H9 (cell line): ENCODE measurements around the gene PCDHB9. TPM values are rescaled to one million over a fixed set of nuclear protein-coding genes. Genes with fewer than 3 reads are reported as not detected.
"Not testable (repeated sequence)": the region's sequence is repeated elsewhere in the genome, so short reads cannot be mapped to it uniquely, and the experiment has no call there.

Experiments used
- DNase-seq: peaks from one replicate; pipeline ENCODE4 v3.0.0-alpha.2; 2017
- H2AFZ ChIP-seq: one replicate; pipeline ENCODE4 v1.6.1; 2013; ENCODE audit warnings: mild to moderate bottlenecking, low read length, control low read depth, moderate library complexity
- H2AK5ac ChIP-seq: 2 replicates; pipeline ENCODE4 v1.6.1; 2013; ENCODE audit warnings: low read length, control low read depth, mixed read lengths; ENCODE audit not compliant: insufficient read length
- H2BK120ac ChIP-seq: one replicate; pipeline ENCODE4 v1.6.1; 2013; ENCODE audit warnings: low read depth, mild to moderate bottlenecking, low read length, control low read depth, inconsistent platforms; ENCODE audit not compliant: poor library complexity, severe bottlenecking
- H2BK12ac ChIP-seq: 2 replicates; pipeline ENCODE4 v1.6.1; 2013; ENCODE audit warnings: low read length, control low read depth, mixed read lengths, low read depth; ENCODE audit not compliant: insufficient read length
- H2BK15ac ChIP-seq: 2 replicates; pipeline ENCODE4 v1.6.1; 2013; ENCODE audit warnings: low read depth, low read length, control low read depth
- H2BK20ac ChIP-seq: one replicate; pipeline ENCODE4 v1.6.1; 2013; ENCODE audit warnings: low read depth, mild to moderate bottlenecking, low read length, control low read depth, inconsistent platforms; ENCODE audit not compliant: poor library complexity, severe bottlenecking
- H2BK5ac ChIP-seq: 2 replicates; pipeline ENCODE4 v1.6.1; 2013; ENCODE audit warnings: low read length, control low read depth, mixed read lengths; ENCODE audit not compliant: insufficient read length
- H3K14ac ChIP-seq: 2 replicates; pipeline ENCODE4 v1.6.1; 2013; ENCODE audit warnings: low read length, control low read depth; ENCODE audit not compliant: insufficient read depth
- H3K18ac ChIP-seq: 2 replicates; pipeline ENCODE4 v1.6.1; 2013; ENCODE audit warnings: low read depth, mild to moderate bottlenecking, mixed read lengths, low read length, control low read depth; ENCODE audit not compliant: insufficient read length
- H3K23ac ChIP-seq: 2 replicates; pipeline ENCODE4 v1.6.1; 2013; ENCODE audit warnings: low read length, control low read depth, mixed read lengths, low read depth; ENCODE audit not compliant: insufficient read length
- H3K23me2 ChIP-seq: 2 replicates; pipeline ENCODE4 v1.6.1; 2013; ENCODE audit warnings: low read depth, mild to moderate bottlenecking, mixed read lengths, low read length, control low read depth; ENCODE audit not compliant: insufficient read length, poor library complexity, severe bottlenecking
- H3K27ac ChIP-seq: 2 replicates; pipeline ENCODE4 v1.5.1; 2013; ENCODE audit warnings: low read length, control low read depth, mixed read lengths, low read depth; ENCODE audit not compliant: insufficient read length
- H3K27me3 ChIP-seq: 2 replicates; pipeline ENCODE4 v1.6.1; 2013; ENCODE audit warnings: low read length, control low read depth, inconsistent platforms; ENCODE audit not compliant: insufficient read depth
- H3K4ac ChIP-seq: 2 replicates; pipeline ENCODE4 v1.6.1; 2013; ENCODE audit warnings: low read depth, mild to moderate bottlenecking, control low read depth, inconsistent platforms, low read length, moderate library complexity
- H3K4me1 ChIP-seq: 2 replicates; pipeline ENCODE4 v1.6.1; 2013; ENCODE audit warnings: low read length, control low read depth, inconsistent platforms; ENCODE audit not compliant: insufficient read depth
- H3K4me2 ChIP-seq: 2 replicates; pipeline ENCODE4 v1.6.1; 2013; ENCODE audit warnings: low read length, control low read depth, mixed read lengths; ENCODE audit not compliant: insufficient read length, insufficient read depth
- H3K56ac ChIP-seq: 2 replicates; pipeline ENCODE4 v1.6.1; 2013; ENCODE audit warnings: low read depth, mild to moderate bottlenecking, mixed read lengths, low read length, control low read depth; ENCODE audit not compliant: insufficient read length
- H3K79me1 ChIP-seq: 2 replicates; pipeline ENCODE4 v1.6.1; 2013; ENCODE audit warnings: low read depth, mild to moderate bottlenecking, moderate library complexity, low read length, control low read depth, inconsistent platforms; ENCODE audit not compliant: insufficient read depth, poor library complexity, severe bottlenecking
- H3K79me2 ChIP-seq: 2 replicates; pipeline ENCODE4 v1.6.1; 2013; ENCODE audit warnings: low read length, control low read depth, inconsistent platforms; ENCODE audit not compliant: insufficient read depth
- H3K9ac ChIP-seq: 2 replicates; pipeline ENCODE4 v1.6.1; 2013; ENCODE audit warnings: low read length, control low read depth, mixed read lengths; ENCODE audit not compliant: insufficient read length; ENCODE audit errors: extremely low read depth
- H3K9me3 ChIP-seq: one replicate; pipeline ENCODE4 v1.6.1; 2013; ENCODE audit warnings: low read depth, low read length, inconsistent platforms; ENCODE audit not compliant: control insufficient read depth
- H3T11ph ChIP-seq: one replicate; pipeline ENCODE4 v1.6.1; 2013; ENCODE audit warnings: mild to moderate bottlenecking, low read length, control low read depth, inconsistent platforms
- H4K20me1 ChIP-seq: one replicate; pipeline ENCODE4 v1.6.1; 2013; ENCODE audit not compliant: control insufficient read depth, insufficient read length, insufficient read depth
- H4K5ac ChIP-seq: 2 replicates; pipeline ENCODE4 v1.6.1; 2013; ENCODE audit warnings: low read depth, mild to moderate bottlenecking, mixed read lengths, low read length, control low read depth; ENCODE audit not compliant: insufficient read length
- H4K8ac ChIP-seq: replicated peaks from 2 replicates; pipeline ENCODE4 v1.6.1; 2013; ENCODE audit warnings: low read length, control low read depth, mixed read lengths, low read depth; ENCODE audit not compliant: insufficient read length
- H4K91ac ChIP-seq: 2 replicates; pipeline ENCODE4 v1.6.1; 2013; ENCODE audit warnings: low read depth, mild to moderate bottlenecking, moderate library complexity, mixed read lengths, low read length, control low read depth; ENCODE audit not compliant: insufficient read length
- H3K27ac Mint-ChIP-seq, 3 experiments: 2 replicates in 2 of 3; 3 replicates in 1 of 3; pipeline ENCODE4 v1.8.0; 2020 to 2021; ENCODE audit warnings: mixed read lengths in 3 of 3, mild to moderate bottlenecking in 1 of 3, moderate library complexity in 1 of 3
- H3K27me3 Mint-ChIP-seq: 2 replicates; pipeline ENCODE4 v1.8.0; 2021; ENCODE audit warnings: low read depth, mild to moderate bottlenecking, moderate library complexity, mixed read lengths
- H3K36me3 Mint-ChIP-seq, 3 experiments: 2 replicates in 2 of 3; 3 replicates in 1 of 3; pipeline ENCODE4 v1.8.0; 2020 to 2021; ENCODE audit warnings: low read depth in 3 of 3, mixed read lengths in 3 of 3; ENCODE audit not compliant: insufficient read depth in 1 of 3
- H3K4me1 Mint-ChIP-seq, 2 experiments: 2 replicates each; pipeline ENCODE4 v1.8.0; 2020; ENCODE audit warnings: mixed read lengths in 2 of 2
- H3K4me3 Mint-ChIP-seq, 2 experiments: 2 replicates in 1 of 2; 3 replicates in 1 of 2; pipeline ENCODE4 v1.8.0; 2020 to 2021; ENCODE audit warnings: mild to moderate bottlenecking in 2 of 2, mixed read lengths in 2 of 2, moderate library complexity in 1 of 2
- H3K9me3 Mint-ChIP-seq, 2 experiments: 2 replicates in 1 of 2; 3 replicates in 1 of 2; pipeline ENCODE4 v1.8.0; 2020; ENCODE audit warnings: mild to moderate bottlenecking in 2 of 2, mixed read lengths in 2 of 2, moderate library complexity in 1 of 2
- CTCF ChIP-seq: fragments of 200-600 bp; sonication (generic); conservative IDR thresholded peaks from 3 replicates; pipeline ENCODE4 v1.8.0; 2021; ENCODE audit warnings: antibody characterized with exemption, mild to moderate bottlenecking
- WGBS: extraction: QIAGEN DNeasy Blood & Tissue Kit; methylation state at CpG from one replicate; pipeline ENCODE4 v1.1.7; 2013; ENCODE audit warnings: missing lambda C conversion rate, low lambda C conversion rate, mixed read lengths; ENCODE audit not compliant: insufficient read length; ENCODE audit errors: extremely low coverage; 5-methylcytosine and 5-hydroxymethylcytosine counted together
- total RNA-seq: library from RNA; stranded (reverse); gene quantifications from 2 replicates; pipeline ENCODE4 v1.2.1, GENCODE V29; 2021

The PCDHB9 gene
- total RNA-seq, 1 experiment from 2014 or later: 2.6 TPM

- H3K4ac ChIP-seq: no peak within 1 kb of the TSS
- H3K27ac Mint-ChIP-seq: peak within 1 kb of the TSS; percentile 32 to 89 (median 82); a peak in 4 of 7 replicates
- peak within 1 kb of the TSS; percentile 7 for H3K4me2 ChIP-seq
- peaks cover 27 to 28% of the 10 kb centered on the region in 2 experiments for H3K9me3 Mint-ChIP-seq
- no peak within 1 kb of the TSS for H2AK5ac ChIP-seq
- TF ChIP-seq CTCF: peak; percentile 87
- no peaks in the 10 kb centered on the region for H3K4me1 ChIP-seq
- H4K5ac ChIP-seq: no peak within 1 kb of the TSS
- H3K36me3 Mint-ChIP-seq: peaks cover 10 to 28% (median 15%) of the 10 kb centered on the region in 3 experiments
- H3K4me3 Mint-ChIP-seq: peak within 1 kb of the TSS; percentile 73 to 76
- H2BK5ac ChIP-seq: no peak within 1 kb of the TSS
- H3K4me1 Mint-ChIP-seq: peaks cover 7 to 13% of the 10 kb centered on the region in 2 experiments
- no peak within 1 kb of the TSS for H3K56ac ChIP-seq
- no peaks in the 10 kb centered on the region for H3K9me3 ChIP-seq
- no peak within 1 kb of the TSS for H3K14ac ChIP-seq
- H3K27ac ChIP-seq: no peak within 1 kb of the TSS
- peaks cover 2% of the 10 kb centered on the region for H3K27me3 Mint-ChIP-seq
- H3K79me2 ChIP-seq: no peaks in the 10 kb centered on the region
- no CpG with 5 or more reads among the region's 13 CpGs for WGBS
- H3K23me2 ChIP-seq: no peaks in the 10 kb centered on the region
- H2BK120ac ChIP-seq: no peak within 1 kb of the TSS
- H4K20me1 ChIP-seq: no peaks in the 10 kb centered on the region
- no peak within 1 kb of the TSS for H3K23ac ChIP-seq
- H2AFZ ChIP-seq: peak within 1 kb of the TSS; percentile 92
- H2BK20ac ChIP-seq: no peak within 1 kb of the TSS
- H2BK12ac ChIP-seq: no peak within 1 kb of the TSS
- no peak within 1 kb of the TSS for H3K9ac ChIP-seq
- H4K91ac ChIP-seq: no peak within 1 kb of the TSS
- H4K8ac ChIP-seq: no peak within 1 kb of the TSS
- no peak within 1 kb of the TSS for H2BK15ac ChIP-seq
- H3K27me3 ChIP-seq: no peaks in the 10 kb centered on the region
- no peaks in the 10 kb centered on the region for H3K79me1 ChIP-seq
- no peak within 1 kb of the TSS for H3T11ph ChIP-seq
- H3K18ac ChIP-seq: no peak within 1 kb of the TSS
- peak; percentile 84 for DNase-seq
Observed at GRCh38 chr5:141182248-141182647, 4.7 kb upstream of the PCDHB9 start, which contains the start of gene PCDHB16. PCDHB16 (plus strand) TSS chr5:141182387; CDS start chr5:141182560, 173 bp downstream.

- not testable (repeated sequence) for H3K27me3 Mint-ChIP-seq, H3K79me2 ChIP-seq, H4K8ac ChIP-seq, H3K9me3 ChIP-seq, H3K14ac ChIP-seq, H3T11ph ChIP-seq, H3K4me3 Mint-ChIP-seq, H4K20me1 ChIP-seq, H3K9ac ChIP-seq, H3K23me2 ChIP-seq, H3K27ac Mint-ChIP-seq, H3K27me3 ChIP-seq, H2BK5ac ChIP-seq, H2BK20ac ChIP-seq, H3K18ac ChIP-seq, H2AK5ac ChIP-seq, H2BK12ac ChIP-seq, H3K79me1 ChIP-seq, H4K5ac ChIP-seq, H3K4ac ChIP-seq, H2BK120ac ChIP-seq, H2AFZ ChIP-seq, H3K56ac ChIP-seq, H3K27ac ChIP-seq, H3K23ac ChIP-seq, DNase-seq, H3K4me2 ChIP-seq, H2BK15ac ChIP-seq, H3K4me1 ChIP-seq, H4K91ac ChIP-seq
- Mint-ChIP-seq H3K4me1 (peaks cover 7 to 15% of the 10 kb centered on the region in 2 experiments), H3K9me3 (peaks cover 31 to 33% of the 10 kb centered on the region in 2 experiments), H3K36me3 (peaks cover 13 to 35% (median 19%) of the 10 kb centered on the region in 3 experiments)
- no CpG with 5 or more reads among the region's 69 CpGs for WGBS
Observed at GRCh38 chr5:141184117-141184855, 2.7 kb upstream of the PCDHB9 start.
